Measurements from ENCODE around the gene ITPR2.

The ITPR2 gene

DNA sequence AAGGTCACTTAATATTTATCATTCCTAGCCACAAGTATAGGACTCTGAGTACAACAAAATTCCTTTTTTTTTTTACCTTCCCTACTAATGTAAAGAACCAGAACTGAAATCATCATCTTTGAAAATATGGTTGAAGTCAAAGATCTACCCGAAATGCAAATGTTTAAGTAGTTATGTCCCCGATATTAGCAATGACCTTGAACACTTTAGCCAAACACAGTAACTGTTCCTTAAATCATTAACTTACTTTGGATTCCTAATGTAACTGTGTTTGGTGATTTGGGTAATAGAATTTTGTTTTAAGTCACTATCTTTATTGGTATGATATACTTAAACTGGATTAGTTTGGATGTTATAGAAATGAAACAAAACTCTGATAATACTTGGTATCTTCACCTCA is 14.4 kb downstream of the ITPR2 start:
- no peak for DNase-seq

DNA sequence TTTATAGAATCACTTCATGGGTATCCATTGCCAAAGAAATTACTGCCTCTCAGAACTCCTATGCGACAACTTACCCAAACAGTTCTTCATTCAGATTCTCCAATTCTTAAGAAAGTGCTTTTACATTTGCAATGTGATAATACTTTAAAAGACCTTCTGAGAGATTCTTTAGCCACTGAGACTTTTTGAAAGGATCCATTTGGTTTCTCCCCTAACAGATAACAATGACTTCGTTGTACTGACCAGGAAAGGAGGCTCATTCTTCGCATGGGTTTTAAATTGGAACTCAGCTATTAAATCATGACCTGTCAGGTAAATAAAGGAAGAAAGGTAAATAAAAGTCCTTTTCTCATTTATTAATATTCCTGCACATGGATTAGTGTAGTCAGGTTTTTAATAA is 14.8 kb downstream of the ITPR2 start:
- no peak for DNase-seq

DNA sequence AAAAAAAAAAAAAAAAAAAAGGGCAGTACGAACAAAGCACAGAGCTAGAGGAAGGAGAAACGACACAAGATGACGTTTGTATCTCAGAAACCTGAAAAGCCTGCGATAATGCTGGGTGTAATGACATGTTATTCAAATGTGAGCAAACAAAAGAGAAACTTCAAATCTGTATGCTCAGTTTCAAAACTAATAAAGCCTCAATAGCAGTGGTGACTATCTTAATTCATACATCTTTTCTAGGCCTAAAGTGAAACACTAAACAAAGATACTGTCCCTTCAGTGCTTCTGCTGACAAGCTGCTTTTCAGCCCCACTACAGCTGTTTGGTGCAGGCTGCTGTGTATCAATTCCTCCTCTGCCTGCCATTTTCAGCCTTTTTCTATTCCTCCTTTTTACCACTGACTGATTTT is 15.8 kb downstream of the ITPR2 start:
- no peak for DNase-seq

DNA sequence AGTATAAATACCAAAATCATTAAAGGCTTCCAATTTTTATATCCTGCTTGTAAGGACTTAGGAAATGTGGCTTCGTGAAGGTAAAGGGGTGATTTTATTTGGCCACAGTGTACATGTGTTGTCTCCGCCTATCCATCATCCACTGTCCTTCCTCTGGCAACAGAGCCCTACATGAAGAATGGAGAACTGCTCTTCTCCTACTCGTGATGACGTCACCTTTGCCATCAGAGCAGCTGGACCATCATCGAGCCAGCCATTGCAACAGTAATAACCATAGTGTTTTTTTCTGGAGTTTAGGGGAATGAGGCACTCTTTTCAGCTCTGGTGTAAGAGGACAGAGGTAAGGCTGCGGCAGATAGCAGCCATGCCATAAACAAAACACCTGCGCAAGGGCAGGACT is 19.2 kb downstream of the ITPR2 start:
- DNase-seq = no peak

DNA sequence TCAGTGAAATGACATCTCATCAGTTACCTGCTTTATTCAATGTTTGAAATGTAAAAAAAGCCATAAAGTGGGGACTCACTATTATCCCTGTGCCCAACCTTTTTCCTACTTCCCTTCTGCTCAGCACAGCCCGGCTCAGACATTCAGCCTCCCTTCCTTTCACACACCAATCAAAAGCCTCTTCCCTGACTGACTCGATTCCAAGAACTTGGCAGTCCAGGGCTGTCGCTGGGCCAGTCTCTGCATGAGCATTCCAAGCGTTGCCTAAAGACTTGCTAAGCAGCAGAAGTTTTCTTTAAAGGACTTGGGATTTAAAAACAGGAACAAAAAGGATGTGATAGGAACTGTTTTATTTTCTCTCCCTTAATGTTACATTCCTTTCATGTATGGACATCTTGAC is 22.7 kb downstream of the ITPR2 start:
- DNase-seq = peak; percentile 64

DNA sequence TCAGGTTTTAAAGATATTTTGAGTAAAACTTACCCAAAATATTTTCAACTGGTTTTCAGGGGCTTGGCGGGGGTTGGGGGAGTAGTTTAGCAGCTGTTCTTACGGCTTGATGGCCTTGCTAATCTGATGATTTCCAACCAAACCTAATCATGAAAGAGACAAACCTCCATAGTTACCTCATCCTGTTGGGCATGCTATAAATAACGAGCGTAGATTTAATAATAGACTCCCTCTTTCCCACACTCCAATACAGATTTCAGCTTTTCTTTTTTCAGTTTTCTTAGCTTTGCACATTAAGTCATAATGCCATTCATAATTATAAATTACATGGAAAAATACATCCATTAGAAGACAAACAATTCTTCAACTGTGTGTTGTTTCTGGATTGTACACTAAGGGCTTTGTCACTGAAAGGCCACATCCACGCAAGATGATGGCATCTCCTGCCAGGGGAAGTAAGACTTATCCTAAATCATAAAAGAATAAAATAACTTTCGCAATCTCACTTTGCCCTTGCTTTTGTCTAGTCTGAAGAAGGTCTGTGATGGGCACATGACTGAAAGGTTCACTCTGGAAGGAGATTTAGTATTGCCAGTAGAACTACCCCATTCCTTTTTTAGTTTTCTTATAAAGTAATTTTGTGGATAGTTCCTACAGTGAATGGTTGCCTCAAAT is 23.2 kb downstream of the ITPR2 start:
- DNase-seq = no peak

DNA sequence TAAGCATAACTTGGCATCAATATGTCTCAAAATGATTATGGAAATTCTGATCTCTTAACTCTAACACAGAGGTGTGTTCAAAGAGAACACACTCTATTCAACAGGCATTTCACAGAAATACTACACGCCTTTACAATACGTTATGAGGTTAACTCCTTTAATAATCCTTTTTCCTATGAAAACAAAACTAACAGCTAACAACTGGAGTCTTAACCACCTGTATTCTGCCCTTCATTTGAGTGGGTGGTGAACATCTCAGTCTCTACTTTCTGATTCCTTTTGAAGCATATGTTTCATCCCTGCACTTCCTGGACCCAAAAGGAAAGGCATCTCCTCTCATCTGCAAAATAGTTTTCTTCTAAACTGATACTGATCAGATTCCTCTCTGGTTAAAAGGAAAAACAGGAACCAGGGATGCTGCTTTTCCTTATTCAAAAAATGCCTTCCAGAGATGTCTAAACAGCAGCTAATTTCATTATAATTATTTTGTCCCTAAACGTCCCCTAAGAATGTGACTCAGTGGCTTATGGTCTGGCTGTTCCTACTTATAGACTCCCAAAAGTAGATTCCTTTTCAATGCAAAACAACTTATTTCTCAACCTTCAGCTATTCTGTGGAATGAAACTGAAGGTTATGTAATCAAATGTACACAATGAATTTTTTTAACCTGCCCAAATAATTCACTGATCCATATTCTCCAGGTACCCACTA is 24.1 kb downstream of the ITPR2 start:
- DNase-seq = no peak

DNA sequence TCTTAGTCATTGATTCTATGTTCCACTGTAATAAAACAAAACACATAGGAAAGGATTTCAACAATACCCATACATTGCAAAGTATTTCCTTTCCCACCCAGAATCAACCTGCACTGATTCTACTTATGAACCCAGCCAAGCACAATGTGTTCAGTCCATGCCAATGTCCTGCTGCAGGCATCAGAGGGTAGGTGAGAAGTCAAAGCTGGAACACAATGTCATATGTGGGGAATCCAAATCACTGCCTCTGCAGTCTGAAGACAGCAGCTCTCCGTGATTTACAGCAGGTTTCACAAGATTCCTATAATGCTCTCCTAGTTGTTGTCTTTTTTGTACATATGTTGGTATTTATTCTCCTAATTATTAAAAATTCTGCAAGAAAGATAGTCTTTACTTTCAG is 25.7 kb downstream of the ITPR2 start:
- no peak for DNase-seq

DNA sequence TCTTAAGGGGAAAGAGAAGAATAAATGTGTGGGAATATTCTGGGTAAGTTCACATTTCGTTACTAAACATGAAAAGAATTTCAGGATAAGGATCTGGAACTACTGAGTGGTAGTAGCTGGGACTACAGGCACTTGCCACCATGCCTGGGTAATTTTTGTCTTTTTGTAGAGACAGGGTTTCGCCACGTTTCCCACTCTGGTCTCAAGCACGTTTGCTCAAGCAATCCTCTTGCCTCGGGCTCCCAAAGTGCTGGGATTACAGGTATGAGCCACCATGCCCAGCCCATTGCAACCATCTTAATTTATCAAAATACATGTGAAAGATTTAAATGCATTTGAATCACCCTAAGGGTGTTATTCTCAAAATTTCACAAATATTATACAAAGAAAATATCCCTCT is 26.4 kb downstream of the ITPR2 start:
- no peak for DNase-seq

DNA sequence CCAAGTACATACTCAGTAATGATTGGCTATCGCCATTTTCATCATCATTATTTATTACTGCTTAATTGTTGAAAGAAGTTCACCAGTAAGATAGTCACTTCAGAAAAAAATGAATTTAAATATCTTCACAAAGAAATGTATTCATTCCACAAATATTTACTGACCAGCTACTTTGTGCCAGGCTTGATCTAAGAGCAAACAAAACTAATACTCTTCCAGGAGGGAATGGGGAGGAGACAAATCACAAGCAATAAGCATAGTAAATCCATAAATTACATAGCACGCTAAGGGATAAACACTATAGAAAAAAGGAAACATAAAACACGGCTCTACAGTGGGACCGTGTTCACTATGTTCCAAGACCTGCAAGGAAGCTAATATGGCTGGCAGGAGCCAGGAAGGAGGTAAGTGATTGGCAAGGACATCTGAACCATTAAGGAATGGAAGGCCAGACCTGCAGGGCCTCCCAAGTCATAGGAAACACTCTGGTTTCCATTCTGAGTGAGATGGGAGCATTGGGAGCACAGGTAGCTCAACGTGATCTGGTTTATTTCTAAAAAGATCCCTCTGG is 27.5 kb downstream of the ITPR2 start:
- DNase-seq = no peak

DNA sequence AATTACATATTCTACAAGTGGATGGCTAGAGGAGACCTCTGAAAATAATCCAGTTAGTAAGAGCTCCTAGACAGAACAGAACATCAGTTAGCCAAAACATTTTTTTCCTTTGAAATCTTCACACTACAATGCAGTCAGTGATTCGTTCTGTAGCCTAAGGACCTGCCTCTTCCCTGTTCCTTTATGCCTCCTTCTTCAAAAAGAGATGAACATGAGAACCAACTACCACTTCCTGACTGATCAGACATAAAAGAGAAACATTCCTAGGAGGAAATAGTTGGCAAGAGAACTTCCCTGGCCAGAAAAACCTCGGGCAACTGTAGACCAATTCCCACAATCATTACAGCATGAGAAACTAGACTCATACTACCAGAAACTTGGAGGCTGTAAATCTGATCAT is 29.4 kb downstream of the ITPR2 start:
- no peak for DNase-seq

DNA sequence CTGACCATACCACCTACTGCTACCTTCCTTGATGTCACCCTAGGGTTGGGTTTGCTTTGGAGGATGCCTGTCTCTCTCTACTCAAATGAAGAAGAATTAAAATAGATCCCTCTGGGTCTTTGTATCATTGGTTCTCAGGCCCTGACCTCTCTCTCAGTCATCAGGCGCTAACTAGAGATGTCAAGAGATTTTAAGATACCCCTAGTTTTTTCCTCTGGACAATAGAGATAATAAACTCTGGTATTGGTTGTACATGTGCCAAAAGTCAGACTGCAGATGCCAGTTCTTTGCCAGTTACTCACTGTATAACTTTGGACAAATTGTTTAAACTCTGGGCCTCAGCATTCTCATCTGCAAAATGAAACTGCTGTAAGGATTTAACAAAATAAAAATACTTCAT is 31.5 kb downstream of the ITPR2 start:
- no peak for DNase-seq

DNA sequence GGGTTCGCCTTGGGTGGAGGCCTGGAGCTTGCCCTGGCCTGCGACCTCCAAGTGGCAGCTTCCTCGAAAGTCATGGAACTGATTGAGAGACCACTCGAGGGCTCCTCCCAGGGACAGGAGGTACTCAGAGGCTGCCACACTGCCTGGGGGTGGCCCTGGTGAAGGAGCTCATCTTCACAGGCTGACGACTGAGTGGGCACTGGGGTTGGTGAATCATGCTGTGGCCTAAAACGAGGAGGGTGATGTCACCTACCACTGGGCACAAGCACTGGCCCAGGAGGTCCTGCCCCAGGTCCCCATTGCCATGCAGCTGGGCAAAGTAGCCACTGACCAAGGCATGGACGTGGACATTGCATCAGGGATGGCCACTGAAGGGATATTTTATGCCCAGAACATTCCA is 32.1 kb downstream of the ITPR2 start:
- DNase-seq = no peak

DNA sequence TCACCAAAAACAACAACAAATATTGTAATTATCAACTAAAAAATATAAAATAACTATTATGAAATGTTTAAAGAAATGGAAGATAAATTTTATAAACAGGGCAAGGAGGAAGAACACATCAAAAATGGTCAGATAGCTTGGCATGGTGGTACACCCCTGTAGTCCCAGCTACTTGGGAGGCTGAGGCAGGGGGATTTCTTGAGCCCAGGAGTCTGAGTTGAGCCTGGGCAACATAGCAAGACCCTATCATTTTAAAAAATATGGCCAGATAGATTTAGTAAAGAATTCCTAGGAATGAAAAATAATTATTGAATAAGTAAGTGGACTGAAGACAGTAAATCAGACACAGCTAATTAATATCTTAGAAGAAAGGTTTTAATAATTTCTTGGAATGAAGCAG is 32.6 kb downstream of the ITPR2 start:
- DNase-seq = no peak

DNA sequence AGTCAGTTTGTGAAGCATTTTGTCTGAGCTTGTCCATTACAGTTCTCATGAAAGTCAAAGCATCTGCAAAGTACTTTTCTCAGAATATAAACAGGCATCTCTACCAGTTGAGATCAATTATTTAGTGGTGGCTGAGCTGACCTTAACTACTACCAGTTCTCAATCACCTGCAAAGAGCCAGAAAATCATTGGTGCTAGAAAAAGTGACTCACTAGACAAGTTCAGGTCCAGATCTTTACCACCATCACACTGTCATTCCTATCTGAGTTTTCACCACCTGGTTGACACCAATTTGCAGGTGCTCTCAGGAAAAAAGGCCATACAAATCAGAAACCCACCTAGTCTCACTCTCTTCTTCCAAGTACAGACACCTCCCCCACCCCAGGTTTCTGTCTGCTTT is 33.3 kb downstream of the ITPR2 start:
- no peak for DNase-seq

DNA sequence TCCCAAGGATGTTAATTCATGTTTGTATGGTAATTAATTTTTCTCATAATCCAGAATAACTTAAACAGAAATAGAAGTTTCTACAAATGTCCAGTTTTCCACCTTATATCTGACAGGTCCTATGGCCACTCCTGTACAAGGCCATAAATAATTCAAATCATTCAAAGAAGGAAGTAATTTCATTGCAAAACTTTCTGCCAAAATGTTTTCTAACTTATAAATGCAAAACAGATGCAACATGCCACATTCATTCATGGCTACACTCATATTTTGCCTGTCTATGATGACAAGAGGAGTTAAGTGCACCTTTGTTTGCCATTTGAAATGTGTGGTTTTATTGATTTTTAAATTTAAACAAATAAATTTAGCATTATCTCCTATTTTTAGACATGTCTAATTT is 34.4 kb downstream of the ITPR2 start:
- no peak for DNase-seq

DNA sequence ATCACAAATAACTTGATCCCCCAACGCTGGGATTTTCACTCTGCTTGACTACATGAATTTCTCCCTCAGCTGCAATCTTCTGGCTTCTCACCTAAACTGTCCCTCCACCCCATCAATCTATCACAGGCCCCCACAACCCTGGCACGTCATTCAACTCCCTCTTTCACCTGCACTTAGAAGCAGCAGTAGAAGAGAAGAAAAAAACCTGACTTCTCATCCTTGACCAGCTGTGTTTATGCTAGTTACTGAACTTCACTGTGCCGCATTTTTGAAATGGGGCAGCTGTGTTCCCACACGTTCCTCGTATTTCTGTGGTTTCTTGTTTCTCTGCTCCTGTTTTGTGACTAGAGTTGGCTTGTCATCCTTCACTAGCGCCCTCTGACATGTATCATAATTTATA is 35.0 kb downstream of the ITPR2 start:
- no peak for DNase-seq

DNA sequence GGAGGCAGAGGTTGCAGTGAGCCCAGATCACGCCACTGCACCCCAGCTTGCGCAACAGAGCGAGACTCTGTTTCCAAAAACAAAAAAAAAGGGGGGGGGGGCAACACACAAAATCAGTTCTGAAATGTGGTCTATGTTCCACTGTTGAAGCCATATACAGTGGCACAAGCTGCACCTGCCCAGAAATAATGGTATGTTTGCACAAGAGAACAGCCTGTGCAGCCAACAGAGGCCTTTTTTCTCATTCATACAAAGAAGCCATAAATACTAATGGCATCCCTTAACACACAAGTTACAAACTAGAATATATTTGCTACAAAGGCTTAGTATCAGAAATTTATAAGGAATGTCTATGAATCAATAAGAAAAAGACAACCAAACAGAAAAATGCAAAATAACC is 37.1 kb downstream of the ITPR2 start:
- no peak for DNase-seq

DNA sequence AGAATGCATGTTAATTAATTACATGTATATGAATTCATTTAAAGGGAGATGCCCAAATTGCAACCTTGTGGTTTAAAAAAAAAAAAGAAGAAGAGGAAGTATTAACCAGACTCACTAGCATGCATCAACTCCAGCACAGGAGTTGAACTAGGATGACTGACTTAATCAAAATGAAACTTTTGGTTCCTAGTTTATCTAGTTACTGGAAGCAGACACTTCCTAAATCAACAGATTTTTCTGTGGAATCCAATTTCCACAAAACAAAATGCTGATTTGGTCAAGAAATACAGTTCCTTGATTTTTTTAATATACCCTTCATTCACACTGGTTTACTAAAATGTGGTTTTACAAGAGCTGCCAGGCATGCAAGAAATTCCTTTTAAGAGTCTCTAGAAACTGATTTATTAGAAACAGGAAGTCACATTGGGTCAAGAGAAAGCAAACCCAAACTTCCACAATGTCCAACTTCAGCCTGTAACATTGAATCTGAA is 41.6 kb downstream of the ITPR2 start:
- no peak for DNase-seq

DNA sequence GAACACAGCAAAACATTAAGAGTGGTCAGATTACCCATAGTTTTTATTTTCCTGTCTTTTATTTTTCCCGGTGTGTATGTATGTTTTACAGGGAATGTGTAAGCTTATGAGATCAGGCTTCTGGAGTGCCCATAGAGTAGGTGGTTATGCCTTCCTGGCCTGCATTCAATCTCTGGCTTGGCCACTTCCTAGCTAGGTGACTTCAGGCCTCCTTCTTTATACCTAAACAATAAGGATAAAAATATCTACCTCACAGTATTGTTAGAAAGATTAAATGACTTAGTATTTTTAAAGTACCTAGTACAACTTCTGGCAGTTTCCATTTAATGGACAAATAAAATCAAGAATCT is 42.4 kb downstream of the ITPR2 start:
- DNase-seq = no peak

DNA sequence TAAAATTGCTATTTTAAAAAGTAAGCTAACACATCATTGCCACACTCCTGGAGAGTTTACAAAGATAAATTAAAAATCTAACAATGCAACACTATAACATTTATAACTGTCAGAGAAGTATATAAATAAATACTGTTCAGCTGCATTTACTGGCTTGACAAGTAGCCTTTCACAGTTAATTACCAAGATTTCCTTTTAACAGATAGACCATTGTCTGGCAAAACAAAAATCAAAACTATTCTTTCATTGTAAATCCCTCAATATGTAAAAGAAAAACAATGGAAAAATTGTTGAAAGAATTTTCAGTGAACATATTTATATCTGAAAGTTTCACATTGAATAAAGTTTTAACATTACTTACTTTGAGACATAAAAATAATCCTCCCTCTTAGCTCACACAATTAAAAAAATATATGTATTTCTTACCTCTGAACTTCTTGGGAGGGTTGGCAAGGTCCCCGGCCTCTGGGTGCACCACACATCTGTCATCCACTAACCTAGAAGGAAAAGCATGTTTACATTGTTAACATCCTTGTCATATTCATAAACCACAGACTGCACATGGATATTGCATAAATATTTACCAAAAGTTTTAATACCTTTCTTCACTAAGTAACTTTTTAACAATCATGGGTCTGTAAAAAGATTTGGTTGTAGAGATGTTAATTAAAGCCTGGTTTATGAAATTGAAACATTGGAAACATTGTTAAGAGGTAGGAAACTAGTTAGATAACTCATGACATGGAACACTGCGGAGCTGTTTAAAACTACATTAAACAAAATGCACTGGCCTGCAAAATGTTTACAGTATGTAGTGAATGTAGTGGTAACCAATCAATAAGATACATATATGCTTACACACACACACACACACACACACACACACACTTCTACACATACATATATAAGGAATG is 43.0 kb downstream of the ITPR2 start:
- DNase-seq = no peak

DNA sequence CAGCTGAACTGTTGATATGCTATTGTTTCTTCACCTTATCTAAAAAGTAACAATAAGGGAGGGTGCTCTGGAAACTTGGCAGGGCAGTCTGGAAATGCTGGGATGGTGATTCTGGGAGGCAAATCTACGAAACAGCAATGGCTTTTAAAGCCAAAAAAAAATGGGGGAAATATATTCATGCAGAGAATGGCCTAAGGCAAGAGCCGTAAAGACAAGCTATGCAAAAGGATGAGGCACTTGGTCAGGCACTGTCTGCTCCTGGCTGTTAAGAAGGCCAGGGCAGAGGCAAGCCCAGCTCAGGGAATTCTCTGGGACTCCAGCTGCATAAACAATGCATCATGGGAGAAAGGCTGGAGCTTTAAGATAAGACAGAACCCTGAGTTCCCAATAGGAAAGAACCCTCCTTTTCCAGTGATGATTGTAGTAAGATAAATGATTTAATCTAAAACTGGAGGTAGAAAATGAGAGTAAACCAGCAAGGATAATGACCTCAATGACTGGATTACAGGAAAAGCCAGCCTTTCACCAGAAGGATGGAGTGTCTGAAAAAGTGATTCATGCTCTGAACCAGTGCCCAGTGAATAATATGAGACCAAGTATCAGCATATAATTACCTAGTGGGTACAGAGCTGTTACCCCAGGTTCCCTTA is 46.0 kb downstream of the ITPR2 start:
- DNase-seq = peak; percentile 43

DNA sequence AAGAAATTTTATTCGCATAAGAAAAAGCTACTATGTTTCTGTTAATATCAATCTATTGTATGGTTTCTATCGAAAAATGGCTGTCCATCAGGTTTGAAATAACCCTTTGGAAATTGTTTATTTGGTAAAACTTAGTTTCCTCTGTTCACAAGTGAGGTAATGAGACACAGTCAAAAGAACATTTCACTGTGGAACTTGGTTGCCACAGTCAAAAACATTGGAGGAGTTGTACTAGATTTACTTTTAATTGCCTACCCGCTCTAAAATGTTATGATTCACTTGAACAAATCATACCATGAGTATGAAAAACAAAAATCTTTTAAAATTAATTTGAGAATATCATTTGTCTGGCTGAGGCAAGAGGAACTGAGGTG is 46.5 kb downstream of the ITPR2 start:
- DNase-seq = no peak
